SIG-M5 treated with dmso at 0.1 percent for 504 hours (cell line): ENCODE measurements around the gene GPATCH8.
"Not testable (repeated sequence)": the region's sequence is repeated elsewhere in the genome, so short reads cannot be mapped to it uniquely, and the experiment has no call there.

ENCODE experiments used
- DNase-seq: peaks from one replicate; lab custom pipeline; 2025; ENCODE audit not compliant: unreplicated experiment; lab: John Stamatoyannopoulos, UW

The GPATCH8 gene

DNA sequence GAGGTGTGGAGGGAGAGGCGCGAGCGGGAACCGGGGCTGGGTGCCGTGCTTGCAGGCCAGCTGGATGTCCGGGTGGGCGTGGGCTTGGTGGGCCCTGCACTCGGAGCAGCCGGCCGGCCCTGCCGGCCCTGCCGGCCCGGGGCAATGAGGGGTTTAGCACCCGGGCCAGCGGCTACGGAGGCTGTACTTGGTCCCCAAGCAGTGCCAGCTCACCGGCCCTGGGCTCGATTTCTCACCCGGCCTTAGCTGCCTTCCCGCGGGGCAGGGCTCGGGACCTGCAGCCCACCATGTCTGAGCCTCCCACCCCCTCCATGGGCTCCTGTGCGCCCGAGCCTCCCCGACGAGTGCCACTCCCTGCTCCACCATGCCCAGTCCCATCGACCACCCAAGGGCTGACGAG is 24.7 kb upstream of the GPATCH8 start:
- DNase-seq, result no peak

DNA sequence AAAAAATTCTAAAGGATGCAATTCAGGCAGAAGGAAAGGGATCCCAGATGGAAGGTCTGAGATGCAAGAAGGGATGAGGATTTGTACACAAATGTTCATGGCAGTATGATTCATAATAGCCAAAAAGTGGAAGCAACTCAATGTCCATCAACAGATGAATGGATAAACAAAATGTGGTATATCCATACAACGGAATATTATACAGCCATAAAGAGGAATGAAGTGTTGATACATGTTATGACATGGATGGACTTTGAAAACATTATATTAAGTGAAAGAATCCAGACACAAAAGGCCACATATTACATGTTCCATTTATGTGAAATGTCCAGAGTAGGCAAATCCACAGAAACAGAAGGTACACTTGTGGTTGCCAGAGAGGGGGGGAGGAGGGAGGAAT is 23.9 kb upstream of the GPATCH8 start:
- no peak for DNase-seq

DNA sequence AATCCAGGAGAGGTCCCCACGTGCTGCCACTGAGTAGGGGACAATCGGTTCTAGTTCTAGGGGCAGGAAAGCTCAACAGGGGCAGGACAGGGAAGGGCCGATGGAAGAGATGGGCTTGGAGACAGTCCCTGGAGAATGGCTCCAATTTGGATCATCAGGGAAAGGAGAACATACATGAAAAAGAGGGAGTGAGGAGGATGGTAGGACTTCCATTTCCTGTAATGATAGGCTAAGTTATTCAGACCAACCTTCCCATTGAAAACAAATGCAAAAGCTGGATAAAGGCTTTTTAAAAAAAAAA is 20.4 kb upstream of the GPATCH8 start:
- no peak for DNase-seq

DNA sequence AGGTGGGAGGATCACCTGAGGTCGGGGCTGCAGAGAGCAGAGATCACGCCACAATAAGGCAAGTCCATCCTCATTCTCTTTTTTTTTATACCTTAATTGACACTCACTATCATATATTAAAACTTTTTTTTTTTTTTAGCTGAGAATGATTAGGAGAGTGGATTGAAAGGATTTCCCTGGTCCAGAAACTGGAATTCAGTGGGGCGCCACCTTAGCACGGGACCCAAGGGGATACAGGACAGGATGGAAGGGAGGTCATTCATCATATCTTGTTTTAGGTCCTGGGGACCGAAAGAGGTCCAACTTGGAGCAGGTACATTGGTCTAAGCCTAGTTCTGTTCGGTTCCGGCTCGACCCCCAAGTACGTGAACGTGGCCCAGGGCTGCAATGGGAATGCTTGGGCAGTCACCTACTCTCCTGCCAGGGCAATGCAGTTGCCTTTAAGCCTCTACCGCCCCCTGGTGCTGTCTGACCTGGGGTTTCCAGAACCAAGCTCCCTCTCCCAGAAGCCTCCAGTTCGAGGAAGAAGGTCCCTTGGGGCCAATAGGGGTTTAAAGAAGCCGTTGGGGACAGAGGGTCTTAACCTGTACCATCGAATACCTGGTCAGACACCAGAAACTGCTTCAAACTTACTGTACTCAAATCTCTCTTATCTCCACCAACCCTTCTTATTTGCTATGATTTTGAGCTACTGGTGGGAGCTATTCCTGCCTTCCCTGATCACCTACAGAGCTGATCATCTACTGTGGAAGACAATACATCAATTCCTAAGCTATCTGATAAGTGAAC is 19.9 kb upstream of the GPATCH8 start:
- DNase-seq, result peak; percentile 67

DNA sequence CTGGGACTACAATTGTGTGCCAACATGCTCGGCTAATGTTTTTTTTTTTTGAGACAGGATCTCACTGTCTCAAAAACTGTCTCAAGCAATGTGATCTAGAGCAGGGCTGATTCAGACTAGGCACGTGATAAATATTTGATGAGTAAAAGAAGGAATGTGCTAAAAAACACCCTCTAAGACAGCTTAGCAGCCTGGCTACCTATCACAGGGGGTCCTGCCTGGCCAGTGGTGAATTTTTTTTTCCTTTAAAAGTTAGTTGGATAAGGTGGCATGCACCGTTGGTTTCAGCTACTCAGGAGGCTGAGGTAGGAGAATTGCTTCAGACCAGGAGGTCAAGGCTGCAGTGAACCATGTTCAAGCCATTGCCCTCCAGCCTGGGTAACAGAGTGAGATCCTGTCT is 14.8 kb upstream of the GPATCH8 start:
- DNase-seq, result no peak

DNA sequence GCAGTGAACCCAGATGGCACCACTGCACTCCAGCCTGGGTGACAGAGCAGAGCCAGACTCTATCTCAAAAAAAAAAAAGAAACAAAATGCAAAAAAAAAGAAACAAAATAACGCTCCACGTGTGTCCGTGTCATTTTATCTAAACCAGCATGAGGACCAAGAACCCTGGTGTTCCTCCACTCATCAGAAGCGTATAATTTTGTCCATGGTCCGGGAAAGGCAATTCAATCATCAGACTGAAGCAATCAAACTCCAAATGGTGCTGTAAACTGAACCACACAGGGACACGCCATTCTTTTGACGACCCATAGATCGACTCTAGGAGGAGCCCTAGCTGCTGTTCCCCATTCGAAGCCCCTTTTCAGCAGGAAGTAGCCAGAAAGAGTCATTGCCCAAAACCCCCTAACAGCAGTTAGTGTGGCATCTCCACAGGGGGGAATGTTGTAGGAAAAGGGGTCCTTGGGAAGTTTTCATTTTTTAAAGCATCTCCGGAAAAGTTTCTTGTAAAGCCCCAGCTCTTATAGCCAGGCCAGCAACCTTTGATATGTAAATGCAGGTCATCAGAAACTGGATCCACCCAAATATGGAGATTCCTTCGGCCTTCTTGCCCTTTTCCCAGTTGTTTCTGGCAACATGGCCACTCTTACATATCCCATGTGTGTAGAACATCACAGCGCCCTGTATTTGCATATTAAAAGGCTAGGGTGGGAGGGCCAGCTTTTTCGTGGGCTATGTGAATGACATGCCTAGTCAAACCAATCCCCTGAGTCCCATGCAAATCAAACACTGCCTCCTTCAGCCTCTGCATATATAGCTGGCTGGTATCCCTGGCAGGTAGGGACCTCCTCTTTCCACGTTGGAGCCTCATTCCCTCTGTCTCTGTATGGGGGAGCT is 8.3 kb upstream of the GPATCH8 start:
- DNase-seq, result peak; percentile 25

DNA sequence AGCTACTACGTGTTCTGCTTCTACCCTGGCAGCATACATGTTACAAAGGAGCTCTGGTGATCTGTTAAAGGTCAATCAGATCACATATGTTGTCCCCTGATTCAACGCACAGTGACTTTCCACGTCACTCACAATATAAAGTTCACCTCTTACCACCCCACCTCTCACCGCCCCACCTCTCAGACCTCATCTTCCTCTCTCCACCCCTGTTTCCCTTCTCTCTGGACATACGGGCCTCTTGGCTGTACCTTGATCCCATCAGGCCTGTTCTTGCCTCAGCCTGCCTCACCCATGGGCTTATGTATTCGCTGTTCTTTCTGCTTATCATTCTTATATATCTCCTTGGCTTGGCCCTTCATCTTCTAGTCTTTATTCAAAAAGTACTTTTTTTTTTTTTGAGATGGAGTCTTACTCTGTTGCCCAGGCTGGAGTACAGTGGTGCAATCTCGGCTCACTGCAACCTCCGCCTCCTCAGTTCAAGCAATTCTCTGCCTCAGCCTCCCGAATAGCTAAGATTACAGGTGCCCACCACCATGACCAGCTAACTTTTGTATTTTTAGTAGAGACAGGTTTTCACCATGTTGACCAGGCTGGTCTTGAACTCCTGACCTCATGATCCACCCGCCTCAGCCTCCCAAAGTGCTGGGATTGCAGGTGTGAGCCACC is 3.9 kb upstream of the GPATCH8 start:
- DNase-seq, result not testable (repeated sequence)

DNA sequence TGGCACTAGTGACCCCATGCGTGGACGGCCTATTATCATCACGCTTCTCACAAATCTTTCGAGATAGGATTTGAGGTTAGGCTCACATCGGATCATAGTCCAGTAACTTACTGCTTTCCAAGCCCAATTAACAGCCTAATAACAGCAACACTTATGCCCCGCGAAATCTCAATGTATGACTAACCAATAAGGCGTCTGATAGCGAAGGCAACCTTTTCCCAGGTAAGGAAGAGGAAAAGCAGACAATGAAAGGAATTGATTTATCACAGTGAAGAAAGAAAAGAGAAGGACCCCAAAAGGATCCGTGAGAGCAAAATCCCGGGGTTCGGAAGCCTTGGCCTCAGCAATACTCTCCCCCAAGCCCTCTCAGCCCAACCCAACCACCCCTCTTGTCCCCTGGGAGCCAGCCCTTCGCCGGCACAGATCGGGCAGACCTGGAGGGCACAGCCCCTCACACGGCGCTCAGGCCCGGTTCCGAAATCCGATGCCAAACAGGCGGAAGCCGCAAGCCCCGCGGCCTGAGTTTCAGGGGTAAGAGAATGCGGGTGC is 534 bp downstream of the GPATCH8 start:
- DNase-seq, result no peak

DNA sequence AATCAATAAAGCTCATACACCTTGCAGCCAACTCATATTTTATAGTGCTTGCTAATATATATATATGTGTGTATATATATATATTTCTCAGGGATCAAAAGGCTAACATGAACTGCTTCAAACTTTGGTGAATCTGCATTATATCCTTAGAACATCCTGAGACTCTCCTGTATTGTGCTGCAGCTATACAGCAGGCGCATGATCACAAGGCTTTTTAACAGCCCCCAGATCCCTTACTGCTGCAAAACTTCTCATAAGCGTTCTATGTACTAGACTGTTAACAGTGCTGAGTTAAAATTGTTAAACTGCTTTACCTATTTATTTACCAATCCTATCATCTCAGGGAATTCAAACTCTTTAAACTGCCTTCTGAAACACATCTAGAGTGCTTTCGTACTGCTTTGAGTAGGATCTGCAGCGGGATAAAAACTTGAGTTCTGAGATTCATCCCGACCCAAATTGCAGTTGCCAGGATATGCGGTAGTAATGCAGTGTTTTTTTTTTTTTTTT is 1.3 kb downstream of the GPATCH8 start:
- peak; percentile 16 for DNase-seq

DNA sequence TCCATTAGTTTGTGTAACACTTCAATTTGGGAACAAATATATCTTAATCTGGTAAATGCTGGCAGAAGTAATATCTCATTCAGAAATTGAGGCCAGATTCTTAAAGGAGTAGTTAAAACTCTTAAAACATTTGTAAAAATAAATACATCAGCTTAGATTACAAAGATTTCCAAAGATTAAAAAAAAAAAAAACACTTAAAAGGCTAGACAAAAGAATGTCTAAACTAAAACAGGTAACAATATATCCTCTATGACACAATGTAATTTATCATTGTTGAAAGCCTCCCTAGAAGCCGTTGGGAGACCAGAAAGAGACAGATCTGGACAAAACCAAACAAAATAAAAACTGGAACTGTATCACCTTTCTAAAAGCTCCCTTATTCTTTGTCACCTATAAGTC is 3.5 kb downstream of the GPATCH8 start:
- no peak for DNase-seq

DNA sequence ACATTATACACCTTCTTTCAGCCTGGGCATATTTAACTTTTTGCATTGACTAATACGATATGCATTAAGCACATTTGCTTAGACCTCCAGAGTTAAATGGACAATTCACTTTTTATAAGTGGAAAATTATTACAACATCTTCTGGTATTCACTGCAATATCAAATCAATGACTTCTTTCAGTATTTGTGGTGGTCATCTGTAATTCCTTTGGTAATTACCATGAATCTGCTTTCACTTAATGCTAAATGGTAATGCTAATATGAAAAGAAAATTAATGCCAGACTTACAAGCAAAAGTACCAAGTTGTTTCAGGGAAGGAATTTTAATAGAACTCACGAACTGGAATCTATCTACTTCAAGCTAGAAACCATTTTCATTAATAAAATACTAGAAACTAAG is 6.4 kb downstream of the GPATCH8 start:
- no peak for DNase-seq

DNA sequence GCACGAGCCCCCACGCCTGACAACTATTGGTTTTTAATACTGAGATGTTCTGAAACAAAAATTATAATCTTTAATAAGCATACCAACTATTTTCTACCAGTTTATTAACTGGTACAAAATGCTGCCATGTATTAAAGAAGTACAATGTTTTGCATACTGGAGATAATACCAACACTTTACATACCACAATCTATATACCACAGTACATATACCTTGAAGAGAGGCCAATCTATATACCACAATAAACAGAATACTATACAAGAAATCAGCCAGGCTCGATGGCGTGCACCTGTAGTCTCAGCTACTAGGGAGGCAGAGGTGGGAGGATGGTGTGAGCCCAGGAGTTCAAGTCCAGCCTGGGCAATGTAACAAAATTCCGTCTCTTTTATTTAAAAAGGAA is 9.9 kb downstream of the GPATCH8 start:
- no peak for DNase-seq

DNA sequence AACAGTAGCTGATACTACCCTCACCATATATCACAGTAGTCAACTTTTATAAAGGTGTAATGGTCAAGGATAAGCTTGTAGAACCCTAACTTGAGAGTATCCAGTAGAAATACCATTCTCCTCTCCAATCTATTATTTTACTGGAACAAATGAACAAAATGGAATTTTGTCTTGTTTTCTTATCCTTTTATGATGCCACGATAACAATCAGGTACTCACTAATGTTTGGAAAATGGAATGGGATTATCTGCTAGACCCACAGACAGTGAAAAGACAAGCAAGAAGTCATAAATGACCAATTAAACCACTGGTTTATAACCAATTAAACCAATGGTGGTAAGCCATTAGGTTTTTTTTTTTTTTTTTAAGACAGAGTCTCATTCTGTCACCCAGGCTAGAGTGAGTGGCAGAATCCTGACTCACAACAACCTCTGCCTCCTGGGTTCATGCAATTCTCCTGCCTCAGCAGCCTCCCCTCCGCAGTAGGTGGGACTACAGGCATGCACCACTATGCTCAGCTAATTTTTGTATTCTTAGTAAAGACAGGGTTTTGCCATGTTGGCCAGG is 10.4 kb downstream of the GPATCH8 start:
- DNase-seq, result no peak

DNA sequence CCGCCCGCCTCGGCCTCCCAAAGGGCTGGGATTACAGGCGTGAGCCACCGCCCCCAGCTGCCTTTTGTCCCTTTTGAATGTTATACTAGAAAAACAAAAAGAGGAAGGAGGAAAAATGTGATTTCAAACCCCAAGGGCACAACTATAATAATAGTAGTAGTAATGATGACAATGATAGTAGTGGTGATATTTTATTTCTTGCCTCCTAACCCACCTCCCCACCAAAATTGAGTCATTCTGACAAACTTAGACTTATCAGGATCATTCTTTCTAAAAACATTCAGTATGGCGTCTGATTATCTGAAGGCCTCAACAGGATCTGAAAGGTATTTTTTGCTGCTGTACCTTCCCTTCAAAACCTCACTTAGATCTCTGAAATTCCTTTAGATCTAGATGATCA is 13.6 kb downstream of the GPATCH8 start:
- no peak for DNase-seq

DNA sequence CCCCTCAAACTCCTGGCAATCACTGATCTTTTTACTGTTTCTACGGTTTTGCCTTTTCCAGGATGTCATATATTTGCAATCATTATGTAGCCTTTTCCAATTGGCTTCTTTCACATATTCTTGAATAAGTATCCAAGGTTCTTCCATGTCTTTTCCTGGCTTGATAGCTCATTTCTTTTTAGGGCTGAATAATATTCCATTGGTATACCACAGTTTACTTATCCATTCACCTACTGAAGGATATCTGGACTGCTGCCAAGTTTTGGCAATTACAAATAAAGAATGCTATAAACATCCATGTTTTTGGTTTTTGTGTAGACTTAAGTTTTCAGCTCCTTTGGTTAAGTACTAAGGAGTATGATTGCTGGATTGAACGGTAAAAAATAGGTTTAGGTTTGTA is 16.0 kb downstream of the GPATCH8 start:
- DNase-seq, result no peak

DNA sequence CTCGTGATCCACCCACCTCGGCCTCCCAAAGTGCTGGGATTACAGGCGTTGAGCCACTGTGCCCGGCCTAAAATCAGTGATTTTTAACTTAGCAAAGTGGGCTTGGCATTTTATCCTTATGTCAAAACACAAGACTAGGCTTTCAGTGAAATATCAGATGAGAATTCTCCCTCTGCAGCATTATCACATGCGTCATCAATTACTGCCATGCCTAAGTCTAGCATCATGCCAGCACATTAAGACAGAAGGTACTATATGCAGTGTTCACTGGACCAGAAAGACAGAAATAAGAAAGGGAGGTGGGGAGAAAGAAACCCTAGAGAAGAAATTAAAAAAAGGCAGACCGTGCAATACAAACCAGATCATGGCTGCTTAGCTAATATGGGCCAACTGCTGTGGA is 29.8 kb downstream of the GPATCH8 start:
- DNase-seq, result no peak

DNA sequence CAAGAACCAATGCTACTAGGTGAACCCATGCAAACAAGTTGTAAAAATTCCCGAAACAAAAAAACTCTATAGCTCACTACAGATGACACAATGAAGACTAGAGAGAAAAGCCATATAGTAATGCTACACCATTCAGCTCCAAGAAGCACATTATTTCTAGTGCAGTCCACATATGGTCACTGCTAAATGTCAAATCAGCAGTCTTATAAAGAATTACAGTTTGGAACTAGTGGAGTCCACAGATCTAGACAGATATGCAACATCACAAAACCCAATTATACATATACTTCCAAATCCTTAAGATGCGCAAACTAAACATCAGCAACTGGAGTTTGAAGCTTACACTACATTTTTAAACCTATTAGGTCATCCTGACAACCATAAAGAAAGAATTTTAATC is 33.5 kb downstream of the GPATCH8 start:
- DNase-seq, result no peak

DNA sequence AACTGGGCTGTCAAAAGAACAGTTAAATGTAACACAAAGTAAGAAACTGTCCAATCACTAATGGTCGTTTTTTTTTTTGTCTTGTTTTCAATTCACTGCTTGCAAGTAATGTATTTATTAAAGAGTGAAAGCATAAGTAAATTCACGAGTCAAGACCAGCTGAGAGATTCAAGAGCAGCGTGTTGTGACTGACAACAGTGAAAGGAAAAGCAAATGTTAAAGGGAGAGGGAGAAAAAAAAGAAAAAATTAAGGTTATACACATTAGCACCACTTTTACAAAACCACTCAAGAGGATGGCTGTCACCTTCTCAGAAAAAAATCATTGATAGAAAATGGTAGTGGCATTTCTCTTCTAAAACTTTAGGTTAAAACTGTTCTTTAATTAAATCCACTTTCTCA is 36.1 kb downstream of the GPATCH8 start:
- DNase-seq, result no peak

DNA sequence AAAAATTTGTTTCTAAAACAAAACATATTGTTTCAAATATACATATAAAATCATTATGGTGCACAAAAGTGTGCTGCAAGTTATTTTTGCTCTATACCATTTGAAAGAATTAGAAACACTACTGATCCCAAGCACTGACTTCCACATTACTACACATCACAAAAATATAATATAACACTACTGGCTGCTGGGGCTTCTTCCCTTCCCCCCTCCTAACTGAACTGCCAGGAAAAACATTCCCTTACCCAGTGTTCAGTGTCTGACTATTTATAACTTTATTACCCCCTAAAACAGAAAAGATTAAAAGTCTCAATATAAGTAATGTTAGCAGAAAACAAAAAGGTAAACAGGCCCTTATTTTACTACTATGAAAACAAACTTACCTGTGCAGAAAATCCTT is 36.9 kb downstream of the GPATCH8 start:
- no peak for DNase-seq

DNA sequence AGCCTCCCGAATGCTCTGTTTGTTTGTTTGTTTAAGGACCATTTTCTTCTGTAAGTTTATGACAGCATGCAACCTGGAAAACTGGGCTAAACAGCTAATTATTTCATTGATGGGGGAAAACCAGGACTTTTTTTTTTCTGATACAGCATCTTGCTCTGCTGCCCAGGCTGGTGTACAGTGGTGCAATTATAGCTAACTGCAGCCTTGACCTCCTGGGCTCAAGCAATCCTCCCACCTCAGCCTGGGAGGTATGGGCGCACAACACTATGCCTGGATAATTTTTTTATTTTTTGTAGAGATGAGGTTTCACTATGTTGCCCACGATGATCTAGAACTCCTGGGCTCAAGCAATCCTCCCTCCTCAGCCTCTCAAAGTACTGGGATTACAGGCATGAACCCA is 37.3 kb downstream of the GPATCH8 start:
- DNase-seq, result no peak

DNA sequence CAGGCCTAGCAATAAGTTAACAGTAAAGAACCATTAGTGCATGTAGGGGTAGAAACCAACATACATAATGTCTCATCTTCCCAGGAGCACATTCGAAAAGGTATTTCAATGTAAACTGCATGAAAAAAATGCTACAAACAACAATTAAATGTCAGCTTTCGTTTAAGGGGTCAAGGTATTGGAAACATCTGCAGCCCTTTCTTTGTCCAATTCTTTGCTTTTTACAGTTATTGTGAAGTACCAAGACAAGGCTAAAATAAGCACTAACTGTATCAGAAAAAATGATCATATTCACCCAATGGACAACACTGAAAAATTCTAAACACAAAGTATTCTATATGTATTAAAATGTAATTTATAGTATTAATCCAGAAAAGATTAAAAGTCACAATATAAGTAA is 37.9 kb downstream of the GPATCH8 start:
- DNase-seq, result no peak
